ENCODE measurements around the gene C2CD3. TPM values are rescaled to one million over a fixed set of nuclear protein-coding genes. Genes with fewer than 3 reads are reported as not detected.
A peak's percentile ranks its signal among the peaks of the same experiment; 100 is the strongest.

C2CD3 gene
- total and polyA plus RNA-seq, 10 donors = 5.7 to 49.2 (median 31.8) TPM

- no peak overlapping the region for H3K4me3 ChIP-seq
- no peaks in the 10 kb centered on the region for H3K27me3 ChIP-seq (replicated peaks in 1 of 7)
- H3K27ac ChIP-seq = peak overlapping the region in 3 of 8 donors; percentile 21 to 82 (median 33)
- intact Hi-C loops (cut with DNase I; ENCODE audit: low total_unique reads) = no loop called here
- H3K36me3 ChIP-seq = peaks cover 0 to 66% (median 9%) of the 10 kb centered on the region in 6 donors
- no peak for TF ChIP-seq POLR2A (IDR thresholded peaks at IDR 0.05)
- no peak for TF ChIP-seq POLR2AphosphoS5 (IDR thresholded peaks at IDR 0.05)
- no peak for TF ChIP-seq CTCF (IDR thresholded peaks at IDR 0.05 in 8 of 11, conservative IDR thresholded peaks at IDR 0.05 in 3 of 11)
- H3K9me3 ChIP-seq = no peaks in the 10 kb centered on the region
- peaks cover 5 to 61% (median 19%) of the 10 kb centered on the region in 6 donors for H3K4me1 ChIP-seq
- no peak for DNase-seq
- 73 to 89% (median 79%) methylated on average over 7 of the region's 7 CpGs for WGBS, 5 donors
Observed at GRCh38 chr11:74025467-74026166, 145.2 kb downstream of the C2CD3 start.

- H3K36me3 ChIP-seq = peaks cover 0 to 65% (median 9%) of the 10 kb centered on the region in 6 donors
- H3K27ac ChIP-seq = peak overlapping the region in 3 of 8 donors; percentile 75 to 83 (median 82)
- intact Hi-C loops (cut with DNase I; ENCODE audit: low total_unique reads) = no loop called here
- peaks cover 10 to 69% (median 31%) of the 10 kb centered on the region in 6 donors for H3K4me1 ChIP-seq
- H3K4me3 ChIP-seq = no peak overlapping the region
- H3K27me3 ChIP-seq (replicated peaks in 1 of 7) = no peaks in the 10 kb centered on the region
- no peak for DNase-seq
- H3K9me3 ChIP-seq = no peaks in the 10 kb centered on the region
- no peak for TF ChIP-seq POLR2AphosphoS5 (IDR thresholded peaks at IDR 0.05)
- WGBS, 5 donors = 67 to 88% (median 79%) methylated on average over 2 of the region's 2 CpGs
Observed at GRCh38 chr11:74024261-74025029, 146.4 kb downstream of the C2CD3 start.

- Histone ChIP-seq H3K27me3 (replicated peaks in 1 of 7) (no peaks in the 10 kb centered on the region), H3K9me3 (no peaks in the 10 kb centered on the region), H3K27ac (peak overlapping the region in 5 of 8 donors; percentile 20 to 83 (median 75)), H3K4me1 (peaks cover 13 to 81% (median 42%) of the 10 kb centered on the region in 6 donors), H3K36me3 (peaks cover 0 to 54% (median 6%) of the 10 kb centered on the region in 6 donors), H3K4me3 (no peak overlapping the region)
- TF ChIP-seq POLR2AphosphoS5 (IDR thresholded peaks at IDR 0.05) = no peak
- TF ChIP-seq POLR2A (IDR thresholded peaks at IDR 0.05) = no peak
- no peak for TF ChIP-seq CTCF (IDR thresholded peaks at IDR 0.05 in 8 of 11, conservative IDR thresholded peaks at IDR 0.05 in 3 of 11)
- DNase-seq = no peak
- intact Hi-C loops (cut with DNase I; ENCODE audit: low total_unique reads) = no loop called here
Observed at GRCh38 chr11:74023276-74023675, 147.5 kb downstream of the C2CD3 start.

GRCh38 chr11:74022546-74022945 is 148.3 kb downstream of the C2CD3 start:
- H3K36me3 ChIP-seq = peaks cover 0 to 52% (median 4%) of the 10 kb centered on the region in 6 donors
- H3K4me1 ChIP-seq = peaks cover 13 to 86% (median 45%) of the 10 kb centered on the region in 6 donors
- no peak for DNase-seq
- peak overlapping the region in 5 of 8 donors; percentile 20 to 83 (median 75) for H3K27ac ChIP-seq
- no peak for TF ChIP-seq POLR2A (IDR thresholded peaks at IDR 0.05)
- no peak for TF ChIP-seq POLR2AphosphoS5 (IDR thresholded peaks at IDR 0.05)
- TF ChIP-seq CTCF (IDR thresholded peaks at IDR 0.05 in 8 of 11, conservative IDR thresholded peaks at IDR 0.05 in 3 of 11) = no peak
- WGBS, 5 donors = 82 to 92% (median 89%) methylated on average over 6 of the region's 6 CpGs
- H3K9me3 ChIP-seq = no peaks in the 10 kb centered on the region
- H3K27me3 ChIP-seq (replicated peaks in 1 of 7) = no peaks in the 10 kb centered on the region
- intact Hi-C loops (cut with DNase I; ENCODE audit: low total_unique reads) = no loop called here
- no peak overlapping the region for H3K4me3 ChIP-seq
